GM12892 (cell line): Measurements from ENCODE around the gene GPC5.

Experiments used
- POLR2A ChIP-seq: IDR thresholded peaks from 2 replicates; pipeline ENCODE4 v1.6.1; 2011; ENCODE audit warnings: low read depth, low read length, control low read depth
- POLR2AphosphoS5 ChIP-seq: IDR thresholded peaks from 2 replicates; pipeline ENCODE4 v1.6.1; 2011; ENCODE audit warnings: low read depth, low read length, control low read depth
- TAF1 ChIP-seq: IDR thresholded peaks from 2 replicates; pipeline ENCODE4 v1.6.1; 2011; ENCODE audit warnings: low read depth, mild to moderate bottlenecking, control low read depth, low read length, borderline replicate concordance

- TF ChIP-seq POLR2AphosphoS5, result no peak
- no peak for TF ChIP-seq TAF1
- TF ChIP-seq POLR2A, result no peak
Measured at GRCh38 chr13:91652404-91653301, 254.2 kb downstream of the GPC5 start.
